Measurements from ENCODE around the gene ZNF335.
A peak's percentile ranks its signal among the peaks of the same experiment; 100 is the strongest.
"Not testable (repeated sequence)": the region's sequence is repeated elsewhere in the genome, so short reads cannot be mapped to it uniquely, and the experiment has no call there.

Gene ZNF335

GRCh38 chr20:45931680-45932079 is 40.3 kb downstream of the ZNF335 start:
- not testable (repeated sequence) for DNase-seq

- DNase-seq: no peak
Observed at GRCh38 chr20:45927071-45927878, 44.7 kb downstream of the ZNF335 start.

DNA sequence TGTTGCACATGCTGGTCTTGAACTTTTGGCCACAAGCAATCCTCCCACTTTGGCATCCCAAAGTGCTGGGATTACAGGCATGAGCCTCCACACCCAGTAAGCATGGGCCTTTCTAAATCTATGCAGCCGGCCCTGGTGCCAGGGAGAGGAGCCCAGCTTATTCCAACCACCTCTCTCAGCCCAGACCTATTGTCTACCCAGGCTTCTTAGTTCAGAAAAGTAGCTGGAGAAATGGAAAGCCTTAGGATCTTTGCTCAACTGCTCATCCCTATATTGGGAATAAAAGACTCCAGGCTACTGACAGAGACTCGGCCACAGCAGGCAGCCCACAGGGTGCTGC is 45.3 kb downstream of the ZNF335 start:
- DNase-seq: no peak

DNA sequence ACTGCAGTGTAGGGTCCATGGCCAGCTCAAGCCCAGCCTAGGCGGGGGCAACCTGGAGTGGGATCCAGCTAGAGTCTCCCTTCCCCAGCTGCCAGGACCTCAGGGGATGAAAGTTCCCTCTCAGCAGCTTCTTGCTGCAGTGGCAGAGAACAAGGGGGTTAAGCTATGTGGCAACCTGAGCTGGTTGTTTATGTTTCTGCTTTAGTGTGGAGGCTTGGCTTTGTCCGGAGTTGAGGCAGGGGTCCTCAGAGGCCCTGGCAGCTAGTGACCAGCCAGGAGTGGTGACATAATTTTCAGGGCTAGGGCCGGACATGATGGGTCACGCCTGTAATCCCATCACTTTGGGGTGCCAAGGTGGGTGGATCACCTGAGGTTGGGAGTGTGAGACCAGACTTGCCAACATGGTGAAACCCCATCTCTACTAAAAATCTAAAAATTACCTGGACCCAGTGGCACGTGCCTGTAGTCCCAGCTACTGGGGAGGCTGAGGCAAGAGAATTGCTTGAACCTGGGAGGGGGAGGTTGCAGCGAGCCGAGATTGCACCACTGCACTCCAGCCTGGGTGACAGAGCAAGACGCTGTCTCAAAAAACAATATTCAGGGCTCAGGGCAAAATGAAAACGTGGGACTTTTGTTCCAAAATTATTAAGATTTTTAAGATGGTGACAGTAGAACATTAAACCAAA is 46.0 kb downstream of the ZNF335 start:
- no peak for DNase-seq

GRCh38 chr20:45924391-45925261 is 47.4 kb downstream of the ZNF335 start:
- DNase-seq: no peak

DNA sequence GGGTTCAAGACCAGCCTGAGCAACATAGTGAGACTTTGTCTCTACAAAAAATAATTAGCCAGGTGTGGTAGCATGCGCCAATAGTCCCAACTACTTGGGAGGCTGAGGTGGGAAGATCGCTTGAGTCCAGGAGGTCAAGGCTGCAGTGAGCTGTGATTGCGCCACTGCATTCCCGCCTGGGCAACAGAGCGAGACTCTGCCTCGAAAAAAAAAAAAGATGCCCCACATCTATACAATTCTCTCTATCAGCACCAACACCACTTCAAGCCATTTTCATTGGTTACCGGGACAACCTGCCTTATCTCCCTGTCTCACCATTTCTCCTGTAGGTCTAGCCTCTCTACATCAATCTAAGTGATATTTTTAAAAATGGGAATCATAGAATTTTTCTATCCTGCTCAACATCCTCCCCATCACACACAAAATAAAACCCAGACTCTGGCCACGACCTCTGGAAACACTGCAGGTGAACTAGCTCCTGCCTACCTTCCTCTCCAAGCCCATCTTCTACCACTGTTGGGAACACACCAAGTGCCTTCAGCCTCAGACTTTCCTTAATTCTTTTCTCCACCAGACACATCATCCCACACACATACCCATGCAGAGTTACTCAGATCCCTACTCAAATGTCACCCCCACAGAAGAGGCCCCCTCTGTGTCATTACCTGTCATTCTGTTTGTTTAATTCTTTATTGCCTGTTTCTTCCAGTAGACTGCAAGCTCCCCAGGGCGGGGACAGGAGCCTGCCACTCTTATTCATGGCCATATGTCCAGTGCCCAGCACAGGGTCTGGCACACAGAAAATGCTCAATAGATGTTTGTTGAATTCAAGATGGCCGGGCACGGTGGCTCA is 50.4 kb downstream of the ZNF335 start:
- no peak for DNase-seq

DNA sequence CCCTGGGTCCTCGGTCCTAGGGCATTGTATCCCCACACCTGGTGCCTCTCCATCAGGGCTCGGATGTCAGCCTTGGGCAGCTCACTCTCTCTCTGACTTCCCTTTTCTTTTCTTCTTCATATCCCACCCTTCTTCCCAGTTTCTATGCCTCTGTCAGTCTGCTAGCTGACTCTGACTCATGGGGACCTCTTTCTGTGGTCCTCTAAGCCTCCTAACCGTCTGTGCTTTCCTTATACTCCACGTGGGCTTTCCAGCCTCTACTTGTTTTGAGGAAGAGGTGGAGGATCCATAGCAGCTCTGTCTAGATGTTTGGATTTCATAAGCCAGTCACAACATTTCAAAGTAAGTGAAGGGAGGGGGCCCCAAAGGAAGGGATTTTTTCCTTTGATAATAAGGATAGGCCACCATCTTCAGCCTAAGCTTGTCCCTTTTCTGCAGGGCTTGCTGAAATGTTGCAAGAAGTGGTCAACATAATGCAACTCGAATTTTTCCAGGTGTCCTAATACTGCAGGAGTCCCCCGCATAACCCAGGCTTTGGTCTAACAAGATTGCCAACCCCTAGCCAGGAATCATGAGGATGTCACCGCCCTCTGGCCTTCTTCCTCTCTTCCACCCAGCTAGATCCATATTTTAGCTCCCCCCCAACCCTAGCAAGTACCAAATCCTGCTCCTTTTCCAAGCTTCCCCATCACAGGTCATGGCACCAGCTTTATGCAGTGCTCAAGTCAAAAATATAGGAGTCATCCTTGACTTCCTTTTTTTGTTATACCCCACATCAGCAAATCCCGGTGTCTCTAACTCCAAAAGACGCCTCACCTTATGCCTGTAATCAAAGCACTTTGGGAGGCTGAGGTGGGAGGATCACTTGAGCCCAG is 51.3 kb downstream of the ZNF335 start:
- no peak for DNase-seq

GRCh38 chr20:45919542-45920399 is 52.2 kb downstream of the ZNF335 start:
- no peak for DNase-seq

- no peak for DNase-seq
Observed at GRCh38 chr20:45918779-45919537, 53.0 kb downstream of the ZNF335 start.

DNA sequence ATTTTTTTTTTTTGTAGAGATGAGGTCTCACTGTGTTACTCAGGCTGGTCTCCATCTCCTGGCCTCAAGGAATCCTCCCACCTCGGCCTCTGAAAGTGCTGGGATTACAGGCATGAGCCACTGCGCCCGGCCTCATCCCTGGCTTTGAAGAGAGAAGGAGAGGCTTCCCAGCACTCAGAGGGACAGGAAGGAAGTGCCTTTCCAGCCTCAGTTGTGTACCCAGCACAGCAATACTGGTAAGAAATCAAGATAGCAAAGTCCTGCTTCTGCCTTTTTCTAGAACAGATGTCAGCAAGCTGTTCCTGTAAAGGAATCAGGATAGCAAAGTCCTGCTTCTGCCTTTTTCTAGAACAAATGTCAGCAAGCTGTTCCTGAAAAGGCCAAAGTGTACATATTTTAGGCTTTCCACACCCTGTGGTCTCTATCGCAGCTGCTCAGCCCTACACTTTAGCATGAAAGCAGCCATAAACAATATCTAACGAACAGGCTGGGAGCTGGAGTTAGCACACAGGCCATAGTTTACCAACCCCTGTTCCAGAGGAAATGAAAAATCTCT is 53.7 kb downstream of the ZNF335 start:
- DNase-seq: no peak

DNA sequence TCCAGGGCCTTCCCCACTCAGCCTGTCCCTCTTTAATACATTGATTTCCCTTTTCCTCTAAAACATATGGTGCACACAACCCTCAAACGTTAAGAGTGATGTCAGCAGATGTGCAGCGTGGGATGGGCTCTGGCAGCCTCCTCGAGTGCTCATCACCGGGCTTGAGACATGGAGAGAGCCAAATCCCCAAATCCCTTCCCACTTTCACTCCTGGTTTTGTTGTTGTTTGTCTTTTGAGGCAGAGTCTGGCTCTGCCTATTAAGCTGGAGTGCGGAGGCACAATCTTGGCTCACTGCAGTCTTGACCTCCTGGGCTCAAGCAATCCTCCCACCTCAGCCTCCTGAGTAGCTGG is 54.2 kb downstream of the ZNF335 start:
- DNase-seq: no peak

DNA sequence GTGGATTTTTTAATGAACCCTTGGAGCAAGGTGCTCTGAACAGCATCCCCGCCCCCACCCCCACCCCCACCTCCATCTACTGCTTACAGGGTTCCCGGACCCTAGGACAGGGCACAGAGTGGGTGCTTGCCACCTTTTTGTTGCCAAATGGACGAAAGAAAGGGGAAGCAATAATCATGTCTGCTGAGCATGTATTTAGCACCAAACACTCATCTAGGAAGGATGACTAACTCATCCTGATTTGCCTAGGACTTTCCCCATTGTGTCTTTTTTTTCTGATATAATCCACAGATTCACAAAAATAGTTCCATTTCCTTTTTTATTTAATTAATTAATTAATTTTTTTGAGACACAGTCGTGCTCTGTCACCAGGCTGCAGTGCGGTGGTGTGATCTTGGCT is 58.9 kb downstream of the ZNF335 start:
- no peak for DNase-seq

- DNase-seq: no peak
Observed at GRCh38 chr20:45912344-45912682, 59.7 kb downstream of the ZNF335 start.

- peak; percentile 41 for DNase-seq
Observed at GRCh38 chr20:45911486-45912343, 60.3 kb downstream of the ZNF335 start, which contains the start of gene PLTP. Gene PLTP, minus strand, starts transcription at chr20:45912155. Its CDS starts 703 bp downstream, at chr20:45911452.

DNA sequence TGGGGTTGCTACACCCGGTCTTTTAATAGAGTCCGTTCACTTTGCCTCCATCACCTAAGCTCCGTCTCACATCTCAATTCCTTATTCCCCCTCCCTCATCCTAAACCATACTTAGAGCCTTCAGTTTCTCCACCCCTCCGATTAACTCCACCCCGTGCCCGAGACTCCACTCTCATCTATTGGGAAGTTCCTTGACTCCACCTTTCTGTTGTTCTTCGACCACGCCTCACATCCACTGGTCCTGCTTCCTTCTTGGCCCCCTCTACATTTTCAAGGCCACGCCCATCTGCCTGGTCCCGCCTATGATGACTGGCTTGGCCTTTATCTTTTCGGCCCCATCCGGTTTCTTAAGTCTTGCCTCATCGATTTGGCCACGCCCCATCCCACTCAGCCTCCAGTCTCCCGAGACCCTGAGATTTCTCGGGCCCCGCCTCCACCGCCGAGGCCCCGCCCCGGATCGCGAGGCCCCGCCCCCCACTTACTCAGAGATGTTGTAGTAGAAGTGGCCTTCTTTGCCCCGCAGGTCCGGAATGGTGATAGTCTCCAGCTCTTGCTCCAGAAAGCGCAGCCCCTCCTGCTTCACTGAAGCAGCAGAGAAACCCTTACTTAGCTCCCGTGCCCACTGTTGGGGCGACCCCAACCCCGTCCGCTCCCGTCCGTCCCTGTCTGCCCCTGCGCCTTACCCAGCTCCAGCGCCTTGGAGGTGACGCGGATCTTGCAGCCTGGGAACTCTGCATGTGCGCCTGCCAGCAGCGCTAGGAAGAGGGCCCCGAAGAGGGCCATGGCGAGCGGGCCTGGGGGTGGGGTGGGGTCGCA is 61.1 kb downstream of the ZNF335 start:
- peak; percentile 93 for DNase-seq

DNA sequence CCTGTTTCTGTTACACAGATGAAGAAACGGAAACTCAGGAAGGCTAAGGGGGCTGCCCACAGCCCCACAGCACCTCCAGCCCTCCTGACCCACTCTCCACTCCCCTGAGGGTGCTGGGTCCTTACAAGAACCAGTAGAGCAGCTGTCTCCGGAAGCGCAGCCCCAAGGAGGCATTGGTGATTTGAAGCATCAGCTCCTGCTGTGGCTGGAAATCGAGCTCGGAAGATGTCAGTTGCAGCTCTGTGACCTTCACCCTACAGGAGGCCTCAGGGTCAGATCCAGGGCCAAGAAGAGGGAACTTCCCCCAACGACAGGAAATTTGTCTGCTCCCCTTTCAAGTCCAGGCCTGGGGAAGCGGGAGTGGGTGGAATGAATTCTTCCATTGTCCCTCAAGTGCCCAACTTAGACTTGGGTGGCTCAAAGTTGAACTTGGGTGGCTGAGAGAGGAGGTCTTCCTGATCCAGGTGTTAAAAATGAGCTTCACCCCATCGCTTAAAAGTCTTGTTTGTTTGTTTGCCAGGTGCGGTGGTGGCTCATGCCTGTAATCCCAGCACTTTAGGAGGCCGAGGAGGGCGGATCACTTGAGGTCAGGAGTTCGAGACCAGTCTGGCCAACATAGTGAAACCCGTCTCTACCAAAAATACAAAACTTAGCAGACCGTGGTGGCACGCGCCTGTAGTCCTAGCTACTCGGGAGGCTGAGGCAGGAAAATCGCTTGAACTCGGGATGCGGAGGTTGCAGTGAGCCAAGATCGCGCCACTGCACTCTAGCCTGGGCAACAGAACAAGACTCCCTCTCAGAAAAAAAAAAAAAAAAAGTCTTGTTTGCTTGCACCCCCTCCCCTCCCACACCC is 62.0 kb downstream of the ZNF335 start:
- DNase-seq: no peak

Measured in CD4-positive, alpha-beta T cell treated with Interleukin-10 for 1 hour (primary cell).